Mesenchymal stem cell (in vitro differentiated cells and primary cell): ENCODE measurements around the gene VCAM1.
A peak's percentile ranks its signal among the peaks of the same experiment; 100 is the strongest.

Experiments used
- DNase-seq: peaks from one replicate; pipeline ENCODE4 v3.0.0-alpha.2; 2013
- H2AFZ ChIP-seq: one replicate; pipeline ENCODE4 v1.6.1; 2013; ENCODE audit warnings: low read depth, mild to moderate bottlenecking, control low read depth, inconsistent platforms, low read length, moderate library complexity
- H2AK5ac ChIP-seq: 2 replicates; pipeline ENCODE4 v1.6.1; 2013; ENCODE audit warnings: low read length, moderate library complexity, mild to moderate bottlenecking, inconsistent platforms; ENCODE audit not compliant: severe bottlenecking
- H2BK120ac ChIP-seq: one replicate; pipeline ENCODE4 v1.6.1; 2013; ENCODE audit warnings: low read depth, mild to moderate bottlenecking, inconsistent platforms, low read length, moderate library complexity
- H2BK12ac ChIP-seq, 2 experiments: one replicate each; pipeline ENCODE4 v1.6.1; 2013; ENCODE audit warnings: inconsistent platforms in 2 of 2, low read length in 2 of 2, mild to moderate bottlenecking in 2 of 2, moderate library complexity in 2 of 2, control low read depth in 1 of 2
- H2BK15ac ChIP-seq: one replicate; pipeline ENCODE4 v1.6.1; 2013; ENCODE audit warnings: mild to moderate bottlenecking, low read depth, inconsistent platforms; ENCODE audit not compliant: poor library complexity, severe bottlenecking
- H2BK5ac ChIP-seq: 2 replicates; pipeline ENCODE4 v1.6.1; 2013; ENCODE audit warnings: low read depth, mild to moderate bottlenecking, low read length, control low read depth, inconsistent platforms; ENCODE audit not compliant: poor library complexity, severe bottlenecking
- H3K14ac ChIP-seq, 2 experiments: one replicate each; pipeline ENCODE4 v1.6.1; 2013; ENCODE audit warnings: inconsistent platforms in 2 of 2, low read length in 2 of 2, control low read depth in 1 of 2, mild to moderate bottlenecking in 1 of 2, moderate library complexity in 1 of 2
- H3K18ac ChIP-seq, 2 experiments: one replicate each; pipeline ENCODE4 v1.6.1; 2013; ENCODE audit warnings: inconsistent platforms in 2 of 2, low read length in 2 of 2, control low read depth in 1 of 2, low read depth in 1 of 2, mild to moderate bottlenecking in 1 of 2
- H3K23ac ChIP-seq, 2 experiments: one replicate each; pipeline ENCODE4 v1.6.1; 2013; ENCODE audit warnings: inconsistent platforms in 2 of 2, low read length in 2 of 2, mild to moderate bottlenecking in 2 of 2, moderate library complexity in 2 of 2, control low read depth in 1 of 2
- H3K27ac ChIP-seq: 2 replicates; pipeline ENCODE4 v1.5.1; 2013; ENCODE audit warnings: mild to moderate bottlenecking, moderate library complexity, low read length, control low read depth, inconsistent platforms; ENCODE audit not compliant: poor library complexity, severe bottlenecking
- H3K27me3 ChIP-seq, 2 experiments: 2 replicates each; pipeline versions ENCODE4 v1.6.1 to v1.7.0; 2013; ENCODE audit warnings: low read length in 2 of 2, mild to moderate bottlenecking in 2 of 2, moderate library complexity in 2 of 2, control low read depth in 1 of 2, inconsistent platforms in 1 of 2; ENCODE audit not compliant: control insufficient read depth in 1 of 2, insufficient read depth in 1 of 2
- H3K36me3 ChIP-seq, 2 experiments: 2 replicates each; pipeline versions ENCODE4 v1.6.1 to v1.7.0; 2013; ENCODE audit warnings: low read length in 2 of 2, control low read depth in 1 of 2, inconsistent platforms in 1 of 2, low read depth in 1 of 2, mild to moderate bottlenecking in 1 of 2; ENCODE audit not compliant: insufficient read depth in 2 of 2, control insufficient read depth in 1 of 2
- H3K4ac ChIP-seq, 2 experiments: one replicate each; pipeline ENCODE4 v1.6.1; 2013; ENCODE audit warnings: inconsistent platforms in 2 of 2, low read length in 2 of 2, mild to moderate bottlenecking in 2 of 2, moderate library complexity in 2 of 2, control low read depth in 1 of 2, low read depth in 1 of 2
- H3K4me1 ChIP-seq: 2 replicates; pipeline ENCODE4 v1.6.1; 2013; ENCODE audit warnings: low read depth, low read length, control low read depth; ENCODE audit not compliant: control insufficient read depth, insufficient read depth
- H3K4me2 ChIP-seq: 2 replicates; pipeline ENCODE4 v1.6.1; 2013; ENCODE audit warnings: low read length, mild to moderate bottlenecking, inconsistent platforms; ENCODE audit not compliant: poor library complexity, severe bottlenecking
- H3K4me3 ChIP-seq, 2 experiments: 2 replicates each; pipeline versions ENCODE4 v1.5.1 to v1.7.0; 2013; ENCODE audit warnings: low read length in 2 of 2, mild to moderate bottlenecking in 2 of 2, control low read depth in 1 of 2, low read depth in 1 of 2; ENCODE audit not compliant: insufficient read depth in 1 of 2
- H3K79me1 ChIP-seq: replicated peaks from 2 replicates; pipeline ENCODE4 v1.6.1; 2013; ENCODE audit warnings: mild to moderate bottlenecking, control low read depth, low read length, inconsistent platforms; ENCODE audit not compliant: poor library complexity, severe bottlenecking
- H3K9ac ChIP-seq: 2 replicates; pipeline ENCODE4 v1.7.0; 2013; ENCODE audit warnings: mild to moderate bottlenecking, low read length, moderate library complexity
- H3K9me3 ChIP-seq: 2 replicates; pipeline ENCODE4 v1.7.0; 2013; ENCODE audit warnings: mild to moderate bottlenecking, low read length; ENCODE audit not compliant: control insufficient read depth
- H4K8ac ChIP-seq: one replicate; pipeline ENCODE4 v1.6.1; 2013; ENCODE audit warnings: inconsistent platforms, mild to moderate bottlenecking, low read length, moderate library complexity
- H4K91ac ChIP-seq: one replicate; pipeline ENCODE4 v1.6.1; 2013; ENCODE audit warnings: mild to moderate bottlenecking, low read length, inconsistent platforms
- WGBS: methylation state at CpG from one replicate; pipeline ENCODE4 v1.1.7; 2013; ENCODE audit warnings: mixed read lengths; 5-methylcytosine and 5-hydroxymethylcytosine counted together

VCAM1 gene

GRCh38 chr1:100769906-100770646, 50.5 kb downstream of the VCAM1 start:
- H2AK5ac ChIP-seq = no peak overlapping the region
- no peak overlapping the region for H3K4me2 ChIP-seq
- H4K8ac ChIP-seq = no peak overlapping the region
- H3K36me3 ChIP-seq = no peaks in the 10 kb centered on the region
- no peak overlapping the region for H2BK12ac ChIP-seq
- 93% methylated on average over 3 of the region's 4 CpGs for WGBS
- no peaks in the 10 kb centered on the region for H3K4me1 ChIP-seq
- no peaks in the 10 kb centered on the region for H3K9me3 ChIP-seq
- no peak overlapping the region for H3K18ac ChIP-seq
- no peak overlapping the region for H3K4me3 ChIP-seq
- no peak overlapping the region for H3K14ac ChIP-seq
- DNase-seq = peak; percentile 12
- H2BK15ac ChIP-seq = no peak overlapping the region
- H3K4ac ChIP-seq = no peak overlapping the region
- H2BK120ac ChIP-seq = no peak overlapping the region
- no peak overlapping the region for H2BK5ac ChIP-seq
- H3K79me1 ChIP-seq = no peaks in the 10 kb centered on the region
- no peaks in the 10 kb centered on the region for H3K27me3 ChIP-seq
- no peak overlapping the region for H3K27ac ChIP-seq
- no peak overlapping the region for H2AFZ ChIP-seq
- no peak overlapping the region for H3K9ac ChIP-seq
- H3K23ac ChIP-seq = no peak overlapping the region
- no peak overlapping the region for H4K91ac ChIP-seq

DNA sequence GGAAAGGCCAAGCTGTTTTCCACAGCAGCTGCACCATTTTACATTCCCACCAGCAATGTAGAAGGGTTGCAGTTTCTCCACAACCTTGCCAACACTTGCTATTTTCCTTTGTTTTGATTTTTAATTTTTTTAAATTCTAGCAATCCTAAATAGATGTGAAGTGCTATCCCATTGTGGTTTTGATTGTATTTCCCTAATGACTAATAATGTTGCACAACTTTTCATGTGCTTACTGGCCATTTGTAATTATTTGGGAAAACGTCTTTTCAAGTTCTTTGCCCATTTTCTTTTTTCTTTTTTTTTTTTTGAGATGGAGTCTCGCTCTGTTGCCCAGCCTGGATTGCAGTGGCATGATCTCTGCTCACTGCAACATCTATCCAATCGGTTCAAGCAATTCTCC, 53.9 kb downstream of the VCAM1 start:
- H3K14ac ChIP-seq = no peak overlapping the region
- no peak overlapping the region for H2BK15ac ChIP-seq
- no peaks in the 10 kb centered on the region for H3K36me3 ChIP-seq
- 87% methylated on average over 3 of the region's 3 CpGs for WGBS
- H2BK12ac ChIP-seq = no peak overlapping the region
- H3K9ac ChIP-seq = no peak overlapping the region
- H3K23ac ChIP-seq = no peak overlapping the region
- H3K9me3 ChIP-seq = no peaks in the 10 kb centered on the region
- no peak overlapping the region for H3K4ac ChIP-seq
- H4K8ac ChIP-seq = no peak overlapping the region
- no peak for DNase-seq
- H3K18ac ChIP-seq = no peak overlapping the region
- no peak overlapping the region for H2BK5ac ChIP-seq
- no peak overlapping the region for H3K4me2 ChIP-seq
- no peak overlapping the region for H3K4me3 ChIP-seq
- no peak overlapping the region for H3K27ac ChIP-seq
- H2AK5ac ChIP-seq = no peak overlapping the region
- H2BK120ac ChIP-seq = no peak overlapping the region
- no peak overlapping the region for H2AFZ ChIP-seq
- no peaks in the 10 kb centered on the region for H3K27me3 ChIP-seq
- H3K4me1 ChIP-seq = no peaks in the 10 kb centered on the region
- H3K79me1 ChIP-seq = no peaks in the 10 kb centered on the region
- no peak overlapping the region for H4K91ac ChIP-seq

DNA sequence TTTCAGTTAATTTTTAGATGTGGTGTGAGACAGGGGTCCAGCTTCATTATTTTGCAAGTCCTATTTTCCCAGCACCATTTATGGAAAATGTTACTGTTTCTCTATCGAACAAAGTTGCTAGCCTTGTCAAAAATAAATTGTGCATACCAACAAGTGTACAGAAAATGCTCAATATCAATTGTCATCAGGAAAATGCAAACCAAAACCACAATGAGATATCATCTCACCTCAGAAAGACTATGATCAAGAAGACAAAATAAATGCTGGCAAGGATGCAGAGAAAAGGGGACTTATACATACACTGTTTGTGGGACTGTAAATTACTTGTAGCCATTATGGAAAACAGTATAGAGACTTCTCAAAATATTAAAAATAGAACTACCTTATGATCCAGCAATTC, 54.8 kb downstream of the VCAM1 start:
- no peaks in the 10 kb centered on the region for H3K27me3 ChIP-seq
- no peaks in the 10 kb centered on the region for H3K4me1 ChIP-seq
- no peaks in the 10 kb centered on the region for H3K79me1 ChIP-seq
- H3K27ac ChIP-seq = no peak overlapping the region
- H3K4me3 ChIP-seq = no peak overlapping the region
- no peak overlapping the region for H2AFZ ChIP-seq
- H3K14ac ChIP-seq = no peak overlapping the region
- no peak overlapping the region for H2BK5ac ChIP-seq
- no peak overlapping the region for H3K4me2 ChIP-seq
- WGBS = 89% methylated on average over 1 of the region's 1 CpG
- no peaks in the 10 kb centered on the region for H3K36me3 ChIP-seq
- H2BK120ac ChIP-seq = no peak overlapping the region
- no peak overlapping the region for H2AK5ac ChIP-seq
- H2BK15ac ChIP-seq = no peak overlapping the region
- H3K9ac ChIP-seq = no peak overlapping the region
- no peak overlapping the region for H3K18ac ChIP-seq
- H4K8ac ChIP-seq = no peak overlapping the region
- H3K9me3 ChIP-seq = no peaks in the 10 kb centered on the region
- no peak overlapping the region for H4K91ac ChIP-seq
- no peak overlapping the region for H2BK12ac ChIP-seq
- DNase-seq = no peak
- H3K23ac ChIP-seq = no peak overlapping the region
- H3K4ac ChIP-seq = no peak overlapping the region

- Histone ChIP-seq H3K4me3 (no peak overlapping the region), H4K8ac (peak overlapping the region; percentile 37), H3K23ac (no peak overlapping the region), H3K4me1 (no peaks in the 10 kb centered on the region), H3K27ac (no peak overlapping the region), H2AFZ (no peak overlapping the region), H2BK12ac (no peak overlapping the region), H3K18ac (no peak overlapping the region), H2AK5ac (no peak overlapping the region), H3K4ac (no peak overlapping the region), H3K79me1 (no peaks in the 10 kb centered on the region), H2BK15ac (no peak overlapping the region), H2BK5ac (no peak overlapping the region), H4K91ac (no peak overlapping the region), H2BK120ac (no peak overlapping the region), H3K27me3 (no peaks in the 10 kb centered on the region), H3K14ac (no peak overlapping the region), H3K9me3 (no peaks in the 10 kb centered on the region), H3K36me3 (no peaks in the 10 kb centered on the region), H3K9ac (no peak overlapping the region), H3K4me2 (no peak overlapping the region)
- no peak for DNase-seq
- 87% methylated on average over 3 of the region's 4 CpGs for WGBS
Measured at GRCh38 chr1:100775483-100775882, 55.9 kb downstream of the VCAM1 start.
